H1 (cell line): ENCODE measurements around the gene SIK2.

ENCODE experiments used
- EGR1 ChIP-seq: IDR thresholded peaks from 2 replicates; pipeline ENCODE4 v1.6.1; 2011; ENCODE audit warnings: low read depth, low read length, borderline replicate concordance
- POLR2A ChIP-seq, 2 experiments: IDR thresholded peaks; 1 replicate in 1 of 2; 2 replicates in 1 of 2; pipeline ENCODE4 v1.6.1; 2011; ENCODE audit warnings: low read depth in 2 of 2, low read length in 2 of 2, mild to moderate bottlenecking in 2 of 2; ENCODE audit errors: control extremely low read depth in 1 of 2
- POLR2AphosphoS5 ChIP-seq: IDR thresholded peaks from 2 replicates; pipeline ENCODE4 v1.6.1; 2011; ENCODE audit warnings: low read depth, low read length
- TF ChIP-seq, protein P1 (sequence below), 3 experiments: IDR thresholded peaks; 1 replicate in 2 of 3; 2 replicates in 1 of 3; pipeline versions ENCODE4 v1.5.1 to v1.6.1; 2011; ENCODE audit warnings: low read length in 3 of 3, mild to moderate bottlenecking in 3 of 3, inconsistent platforms in 2 of 3, low read depth in 1 of 3, moderate library complexity in 1 of 3; ENCODE audit not compliant: insufficient read depth in 1 of 3; ENCODE audit errors: control extremely low read depth in 1 of 3

DNA sequence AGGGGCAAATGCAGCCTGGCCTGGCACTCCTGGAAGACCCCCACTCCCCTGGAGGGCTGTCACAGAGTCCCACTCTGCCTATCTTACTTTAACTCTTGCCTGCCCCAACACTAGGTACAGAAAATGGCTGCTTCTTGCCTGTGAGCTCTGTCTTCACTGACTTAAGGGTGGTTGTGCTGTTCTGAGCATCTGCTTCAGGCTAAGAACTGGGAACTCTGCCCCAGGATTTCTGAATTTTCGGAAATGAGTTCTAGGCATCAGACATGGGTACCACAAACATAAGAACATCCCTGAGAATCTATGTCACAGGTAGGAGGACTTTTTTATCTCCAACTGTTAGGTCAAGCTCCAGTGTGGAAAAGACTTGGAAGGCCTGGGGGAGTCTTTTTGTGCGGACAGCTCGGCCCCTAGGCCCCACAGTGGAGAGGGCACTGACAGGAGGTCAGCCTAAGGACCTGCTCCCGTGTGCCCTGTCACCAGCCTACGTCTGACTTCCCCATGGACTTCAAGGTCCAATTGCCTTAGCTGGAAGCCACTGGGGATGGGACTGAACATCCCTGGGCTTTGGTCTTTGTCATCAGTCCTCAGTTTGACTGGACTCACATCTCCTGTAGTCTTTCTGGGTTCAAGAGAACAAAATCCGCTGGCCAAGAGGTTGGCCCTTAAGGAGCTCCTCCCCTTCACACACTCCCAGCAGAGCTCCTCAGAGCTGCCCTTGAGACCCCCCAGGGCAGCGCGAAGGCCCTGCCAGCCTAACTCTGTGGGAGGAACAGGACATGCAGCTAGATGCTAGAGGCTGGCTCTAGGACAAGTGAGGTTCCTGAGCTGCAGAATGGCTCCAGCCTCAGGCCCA is 132.1 kb downstream of the SIK2 start:
- TF ChIP-seq, protein P1, sequence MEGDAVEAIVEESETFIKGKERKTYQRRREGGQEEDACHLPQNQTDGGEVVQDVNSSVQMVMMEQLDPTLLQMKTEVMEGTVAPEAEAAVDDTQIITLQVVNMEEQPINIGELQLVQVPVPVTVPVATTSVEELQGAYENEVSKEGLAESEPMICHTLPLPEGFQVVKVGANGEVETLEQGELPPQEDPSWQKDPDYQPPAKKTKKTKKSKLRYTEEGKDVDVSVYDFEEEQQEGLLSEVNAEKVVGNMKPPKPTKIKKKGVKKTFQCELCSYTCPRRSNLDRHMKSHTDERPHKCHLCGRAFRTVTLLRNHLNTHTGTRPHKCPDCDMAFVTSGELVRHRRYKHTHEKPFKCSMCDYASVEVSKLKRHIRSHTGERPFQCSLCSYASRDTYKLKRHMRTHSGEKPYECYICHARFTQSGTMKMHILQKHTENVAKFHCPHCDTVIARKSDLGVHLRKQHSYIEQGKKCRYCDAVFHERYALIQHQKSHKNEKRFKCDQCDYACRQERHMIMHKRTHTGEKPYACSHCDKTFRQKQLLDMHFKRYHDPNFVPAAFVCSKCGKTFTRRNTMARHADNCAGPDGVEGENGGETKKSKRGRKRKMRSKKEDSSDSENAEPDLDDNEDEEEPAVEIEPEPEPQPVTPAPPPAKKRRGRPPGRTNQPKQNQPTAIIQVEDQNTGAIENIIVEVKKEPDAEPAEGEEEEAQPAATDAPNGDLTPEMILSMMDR (IDR thresholded peaks at IDR 0.05; ENCODE audit: control extremely low read depth in 1 of 3, insufficient read depth in 1 of 3, low read depth in 1 of 3, low read length in 3 of 3) = no peak
- TF ChIP-seq POLR2A (IDR thresholded peaks at IDR 0.05; ENCODE audit: control extremely low read depth in 1 of 2, low read depth in 2 of 2, low read length in 2 of 2) (no peak), POLR2AphosphoS5 (no peak), EGR1 (no peak)
